Stimulated activated CD4-positive, alpha-beta T cell treated with anti-CD3 and anti-CD28 coated beads, Interleukin-4, amount 100 ng/mL, for 1 hour (primary cell): Measurements from ENCODE around the gene SH3TC1.

ENCODE experiments used
- DNase-seq: peaks from one replicate; pipeline ENCODE4 v3.0.0-alpha.2; 2020

SH3TC1 gene

DNA sequence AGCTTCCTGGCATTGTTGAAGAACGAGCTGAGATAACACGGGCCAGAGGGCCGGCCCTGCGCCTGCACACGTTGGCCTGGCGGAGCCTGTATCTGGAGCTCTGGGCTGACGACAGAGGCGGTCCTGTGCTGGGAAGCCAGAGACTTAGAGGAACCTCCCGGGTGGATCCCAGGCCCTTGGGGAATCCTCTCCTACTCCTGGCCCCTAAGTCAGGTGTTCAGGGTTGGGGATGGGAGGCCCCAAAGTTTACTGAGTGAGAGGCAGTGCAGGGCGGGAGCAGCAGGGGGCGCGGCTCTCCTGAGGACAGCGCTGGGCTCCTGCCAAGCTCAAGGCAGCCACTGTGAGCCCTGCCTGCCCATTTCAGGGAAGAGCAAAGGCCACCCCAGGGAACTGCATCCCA, 68.0 kb downstream of the SH3TC1 start:
- peak; percentile 11 for DNase-seq

DNA sequence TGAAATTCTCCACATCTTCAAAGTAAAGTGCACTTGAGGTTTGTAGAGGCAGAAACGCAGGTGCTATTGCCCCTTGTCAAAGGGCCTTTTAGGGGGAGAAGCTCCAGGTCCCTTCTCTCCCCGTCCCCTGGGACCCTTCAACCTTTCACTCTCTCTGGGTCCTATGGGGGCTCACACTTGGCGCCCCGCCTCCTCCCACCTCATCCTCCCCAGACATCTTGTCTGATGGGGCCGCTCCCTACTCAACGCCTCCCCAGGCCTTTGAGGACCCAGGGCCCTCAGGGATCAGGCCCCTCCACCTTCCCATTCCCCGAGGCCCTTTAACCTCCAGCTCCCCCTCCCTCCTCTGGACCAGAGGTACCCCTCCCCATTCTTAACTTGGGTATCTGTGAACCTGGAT, 69.1 kb downstream of the SH3TC1 start:
- DNase-seq, result no peak

DNA sequence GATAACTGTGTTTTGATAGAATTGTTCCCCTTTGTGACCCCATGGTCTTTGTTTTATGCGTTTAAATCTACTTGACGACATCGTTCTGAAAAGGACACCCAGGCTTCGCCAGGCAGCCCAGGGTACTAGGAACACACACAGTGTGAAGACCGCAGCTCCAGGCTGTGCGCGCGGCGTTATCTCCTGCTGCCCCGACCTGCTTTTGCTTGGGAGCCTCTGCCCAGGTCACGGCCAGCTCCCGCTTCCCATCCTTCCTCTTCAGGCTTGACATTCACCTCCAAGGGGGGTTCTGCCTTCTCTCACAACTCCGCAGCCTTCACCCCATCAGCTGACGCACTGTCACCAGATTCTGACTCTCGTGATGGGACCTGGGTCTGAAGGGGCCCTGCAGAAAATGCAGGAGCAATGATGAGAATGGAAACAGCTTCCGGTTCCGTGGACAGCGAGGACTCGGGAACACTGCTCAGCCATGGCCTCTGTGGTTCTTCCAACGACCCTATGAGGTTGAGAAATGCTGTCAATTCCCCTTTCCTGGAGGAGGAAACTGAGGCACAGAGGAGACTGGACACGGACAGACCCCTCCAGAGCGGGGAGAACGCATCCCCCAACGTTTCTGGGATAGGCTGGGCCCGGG, 69.9 kb downstream of the SH3TC1 start:
- no peak for DNase-seq

DNA sequence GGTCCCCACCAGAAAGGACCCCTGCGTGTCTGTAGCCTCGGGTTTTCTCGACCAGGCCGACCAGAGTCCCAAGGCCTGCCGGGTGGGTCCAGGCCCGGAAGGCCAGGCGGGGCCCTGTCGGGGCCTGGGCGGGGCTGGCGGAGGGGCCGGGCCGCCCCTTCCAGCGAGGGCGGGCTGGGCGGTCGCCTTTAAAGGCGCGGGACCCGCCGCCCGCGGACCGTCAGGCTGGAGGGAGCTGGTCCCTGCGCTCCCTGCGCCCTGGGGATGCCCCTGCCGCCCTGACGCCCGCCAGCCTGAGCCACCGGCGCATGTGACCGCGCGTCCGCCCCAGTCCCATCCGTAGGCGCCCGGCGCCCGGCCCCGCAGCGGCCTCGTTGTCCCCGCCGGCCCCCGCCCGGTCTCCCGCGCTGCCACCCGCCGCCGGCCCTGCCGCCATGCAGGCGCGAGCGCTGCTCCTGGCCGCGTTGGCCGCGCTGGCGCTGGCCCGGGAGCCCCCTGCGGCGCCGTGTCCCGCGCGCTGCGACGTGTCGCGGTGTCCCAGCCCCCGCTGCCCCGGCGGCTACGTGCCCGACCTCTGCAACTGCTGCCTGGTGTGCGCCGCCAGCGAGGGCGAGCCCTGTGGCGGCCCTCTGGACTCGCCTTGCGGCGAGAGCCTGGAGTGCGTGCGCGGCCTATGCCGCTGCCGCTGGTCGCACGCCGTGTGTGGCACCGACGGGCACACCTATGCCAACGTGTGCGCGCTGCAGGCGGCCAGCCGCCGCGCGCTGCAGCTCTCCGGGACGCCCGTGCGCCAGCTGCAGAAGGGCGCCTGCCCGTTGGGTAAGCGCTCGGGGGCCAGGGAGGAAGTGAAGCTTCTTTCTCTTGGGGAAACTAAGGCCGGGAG, 70.7 kb downstream of the SH3TC1 start, which contains the start of gene HTRA3:
HTRA3 (plus strand) TSS at position 220 of the 883 bp plus-strand sequence; CDS start at position 435, 215 bp downstream.
- DNase-seq, result no peak

DNA sequence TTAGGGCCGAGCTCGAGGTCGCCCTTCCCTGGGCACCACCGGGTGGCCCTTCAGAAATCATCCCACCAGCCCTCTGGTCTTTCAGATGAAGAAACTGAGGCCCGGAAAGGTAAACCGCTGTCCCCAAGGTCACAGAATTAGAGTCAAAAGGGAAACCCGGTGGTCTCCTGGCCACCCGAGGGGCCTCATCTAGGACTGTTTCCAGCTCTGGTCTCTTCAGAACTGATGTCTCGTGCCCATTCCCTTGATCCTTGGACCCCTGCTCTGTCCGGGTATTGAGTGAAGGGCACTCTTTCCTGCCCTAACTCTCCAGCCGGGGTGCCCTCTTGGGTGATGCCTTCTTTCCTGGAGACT, 71.3 kb downstream of the SH3TC1 start:
- DNase-seq, result no peak

DNA sequence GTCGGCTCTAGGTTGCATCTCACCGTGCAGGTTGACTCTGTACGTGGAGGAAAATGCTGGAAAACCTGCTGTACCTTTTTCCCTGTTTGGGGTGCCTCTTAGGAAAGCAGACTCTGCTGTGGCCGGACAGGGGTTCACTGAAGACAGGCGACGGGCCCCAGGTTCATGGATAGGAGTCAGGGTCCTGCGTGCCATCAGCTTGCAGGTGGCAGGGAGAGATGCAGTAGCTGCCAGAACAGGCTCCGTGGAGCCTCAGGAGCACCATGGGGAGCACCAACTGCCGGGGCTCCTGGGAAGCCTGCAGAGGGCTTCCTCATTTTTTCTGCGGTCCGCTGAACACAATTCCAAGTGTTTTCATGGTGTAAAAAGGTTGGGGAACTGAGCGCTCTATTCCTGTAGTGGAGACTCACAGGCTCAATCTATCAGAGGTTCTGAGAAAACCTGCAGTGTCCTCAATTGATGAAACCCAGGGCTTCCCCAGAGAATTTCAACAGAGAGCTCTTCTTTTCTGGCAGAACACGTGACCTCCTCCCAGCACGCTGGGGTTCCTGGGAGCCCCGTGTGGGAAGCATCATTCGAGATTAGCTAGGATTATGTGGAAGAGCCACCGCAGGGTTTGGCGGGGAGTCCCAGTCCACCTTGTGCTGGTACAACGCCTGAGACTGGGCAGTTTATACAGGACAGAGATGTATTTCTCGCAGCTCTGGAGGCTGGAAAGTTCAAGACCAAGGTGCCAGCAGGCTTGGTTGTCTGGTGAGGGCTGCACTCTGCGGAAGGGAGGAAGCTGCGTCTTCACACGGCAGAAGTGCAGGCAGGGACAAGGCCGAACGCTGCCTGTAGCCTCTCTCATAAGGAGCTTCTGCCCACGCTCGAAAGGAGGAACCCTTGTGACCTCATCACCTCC, 72.1 kb downstream of the SH3TC1 start:
- no peak for DNase-seq

DNA sequence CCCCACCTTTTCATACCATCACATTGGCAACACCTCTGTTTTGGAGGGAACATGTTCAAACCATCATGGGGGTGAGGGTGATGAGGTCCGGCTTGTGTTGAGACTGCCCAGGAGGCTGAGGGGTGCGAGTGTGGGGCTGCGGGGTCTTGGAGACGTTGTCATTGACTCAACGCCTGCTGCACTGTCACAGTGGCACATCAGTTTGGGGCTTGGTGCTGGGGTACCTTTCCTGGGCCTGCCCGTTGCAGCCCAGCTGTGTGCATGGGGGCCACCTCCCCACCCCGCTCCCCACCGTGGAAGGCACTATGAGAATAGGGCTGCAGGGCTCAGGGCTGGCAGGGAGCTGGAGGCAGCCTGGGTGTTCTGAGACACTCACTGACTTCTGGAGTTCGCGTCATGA, 72.7 kb downstream of the SH3TC1 start:
- no peak for DNase-seq

DNA sequence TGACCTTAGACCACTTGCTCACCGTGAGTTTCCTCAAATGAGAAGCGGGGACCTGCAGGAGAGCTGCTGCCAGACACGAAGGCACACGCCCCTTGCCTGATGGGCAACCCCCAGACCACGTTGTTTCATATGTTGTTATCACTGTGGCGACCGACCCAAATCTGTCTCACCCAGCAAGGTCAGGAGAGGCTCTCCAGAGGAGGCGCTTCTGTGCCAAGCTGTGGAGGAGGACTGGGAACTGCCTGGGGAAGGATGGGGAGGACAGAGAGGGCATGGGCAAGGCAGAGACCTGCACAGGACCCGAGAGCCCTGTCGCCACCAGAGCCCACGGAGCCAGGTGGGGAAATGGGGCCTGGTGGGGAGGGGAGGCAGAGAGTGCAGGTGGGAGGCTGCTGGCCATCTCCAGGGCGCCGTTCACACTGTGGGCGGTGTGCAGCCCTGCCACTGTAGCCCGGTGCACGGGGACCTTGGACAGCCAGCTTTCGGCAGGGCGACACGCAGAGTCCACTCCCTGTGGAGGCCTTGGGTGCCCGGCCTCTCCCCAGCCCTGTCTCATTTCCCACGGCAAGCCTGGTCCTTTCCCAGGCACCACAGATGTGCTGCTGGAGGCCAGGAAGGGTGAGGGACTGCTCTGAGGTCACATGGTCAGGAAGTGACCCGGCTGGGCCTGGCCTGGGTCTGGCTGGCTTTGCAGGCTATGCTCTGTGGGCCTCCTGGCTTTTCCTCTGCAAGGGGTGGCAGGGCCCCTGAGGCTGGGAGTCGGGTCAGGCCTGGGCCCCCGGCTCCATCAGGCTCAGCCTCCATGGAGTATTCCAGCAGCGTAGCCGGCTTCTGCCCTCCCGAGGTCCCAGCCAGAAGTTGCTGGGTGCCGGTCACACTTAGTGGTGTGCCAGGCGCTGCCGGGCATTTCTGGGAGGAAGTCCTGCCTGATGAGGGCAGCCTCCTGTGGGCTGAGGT, 73.7 kb downstream of the SH3TC1 start:
- DNase-seq, result no peak

DNA sequence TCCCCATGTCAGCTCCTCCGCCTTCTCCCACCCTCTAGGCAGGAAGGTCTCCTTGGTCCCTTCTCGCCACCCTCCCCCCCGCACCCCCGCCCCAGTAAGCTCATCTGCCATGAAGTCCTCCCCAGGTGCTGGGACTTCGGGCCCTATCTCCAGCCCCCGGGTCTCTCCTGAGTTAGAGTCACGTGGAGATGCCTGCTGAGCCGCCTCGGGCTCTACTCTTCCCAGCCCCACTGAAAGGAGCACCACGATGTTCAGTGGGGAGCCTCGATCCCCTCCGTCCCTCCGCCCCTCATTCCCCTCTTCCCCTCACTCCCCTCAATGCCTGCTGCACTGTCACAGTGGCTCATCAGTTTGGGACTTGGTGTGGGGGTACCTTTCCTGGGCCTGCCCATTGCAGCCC, 74.4 kb downstream of the SH3TC1 start:
- no peak for DNase-seq

DNA sequence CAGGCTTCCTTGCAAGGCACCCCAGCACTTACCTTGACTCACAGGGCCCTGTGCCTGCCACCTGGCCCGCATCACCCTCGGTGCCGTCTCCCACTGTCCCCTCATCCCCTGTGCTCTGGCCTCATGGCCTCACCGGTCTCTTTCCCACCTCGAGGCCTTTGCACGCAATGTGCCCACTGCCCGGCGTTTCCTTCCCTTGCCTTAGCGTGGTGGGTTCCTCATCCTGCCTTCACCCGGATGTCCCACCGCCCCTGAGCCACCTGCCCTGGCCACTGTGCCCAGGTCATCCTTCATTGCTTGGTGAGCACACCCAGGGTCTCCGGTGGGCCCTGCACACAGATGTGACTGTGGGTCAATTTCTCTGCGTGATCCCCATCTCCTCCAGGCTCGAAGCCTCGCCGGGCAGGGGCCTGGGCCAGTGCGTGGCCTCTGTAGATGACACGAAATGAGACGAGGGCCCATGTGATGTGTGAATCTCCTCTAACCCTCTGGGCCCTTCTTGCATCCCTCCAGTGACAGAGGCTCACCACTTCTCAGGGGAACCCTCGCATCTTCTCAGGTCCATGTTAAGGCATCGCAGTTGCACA, 75.1 kb downstream of the SH3TC1 start:
- no peak for DNase-seq

DNA sequence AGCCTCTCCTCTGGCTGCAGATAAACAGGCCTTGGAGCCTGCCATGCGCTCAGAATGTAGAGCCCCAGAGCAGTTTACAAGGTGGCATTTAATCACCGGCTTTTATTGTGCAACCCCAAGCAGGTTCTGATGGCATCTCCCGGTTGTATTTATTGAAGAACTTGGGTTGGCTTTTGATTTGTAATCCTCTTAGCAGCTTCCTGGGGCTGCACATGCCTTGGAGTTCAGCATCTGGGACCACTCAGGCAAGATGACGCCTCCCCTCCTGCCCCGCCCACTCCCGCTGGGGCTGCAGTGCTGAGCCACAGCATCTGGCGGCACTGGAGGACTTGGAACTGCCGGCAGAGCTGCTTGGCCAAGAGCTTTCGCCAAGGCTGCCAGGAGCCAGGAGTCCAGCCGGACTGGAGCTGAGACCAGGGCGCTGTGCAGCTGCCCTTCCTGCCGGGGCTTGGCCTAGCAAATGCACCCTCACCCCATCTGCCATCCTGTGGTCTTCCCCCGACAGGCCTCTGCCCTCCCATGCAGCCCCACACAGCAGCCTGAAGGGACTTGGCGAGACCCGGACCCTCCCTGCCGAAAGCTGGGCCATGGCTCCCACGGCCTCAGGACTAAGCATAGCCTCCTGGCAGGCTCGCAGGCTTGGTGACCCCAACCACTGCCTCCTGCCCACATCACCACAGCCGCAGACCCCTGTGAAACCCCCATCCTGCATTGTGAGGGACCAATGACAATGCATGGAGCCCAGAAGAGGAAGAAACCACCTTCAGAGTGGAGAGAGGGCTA, 75.9 kb downstream of the SH3TC1 start:
- DNase-seq, result no peak

DNA sequence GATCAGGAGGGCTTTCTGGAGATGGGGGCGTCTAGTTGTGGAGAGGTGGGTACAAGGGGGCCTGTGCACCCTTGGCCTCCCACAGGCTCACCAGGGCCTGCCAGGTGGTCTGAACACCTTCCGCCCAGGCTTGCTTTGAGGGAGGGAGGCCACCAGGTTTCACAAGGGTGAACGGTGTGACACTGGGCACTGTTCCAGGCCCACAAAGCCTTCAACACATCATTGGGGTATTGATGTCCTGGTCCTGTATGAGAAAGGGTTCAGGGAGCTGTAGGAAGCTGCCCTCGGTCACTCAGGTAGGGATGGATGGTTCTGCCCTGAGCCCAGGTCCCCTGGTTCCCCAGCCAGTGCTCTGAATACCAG, 76.4 kb downstream of the SH3TC1 start:
- no peak for DNase-seq

DNA sequence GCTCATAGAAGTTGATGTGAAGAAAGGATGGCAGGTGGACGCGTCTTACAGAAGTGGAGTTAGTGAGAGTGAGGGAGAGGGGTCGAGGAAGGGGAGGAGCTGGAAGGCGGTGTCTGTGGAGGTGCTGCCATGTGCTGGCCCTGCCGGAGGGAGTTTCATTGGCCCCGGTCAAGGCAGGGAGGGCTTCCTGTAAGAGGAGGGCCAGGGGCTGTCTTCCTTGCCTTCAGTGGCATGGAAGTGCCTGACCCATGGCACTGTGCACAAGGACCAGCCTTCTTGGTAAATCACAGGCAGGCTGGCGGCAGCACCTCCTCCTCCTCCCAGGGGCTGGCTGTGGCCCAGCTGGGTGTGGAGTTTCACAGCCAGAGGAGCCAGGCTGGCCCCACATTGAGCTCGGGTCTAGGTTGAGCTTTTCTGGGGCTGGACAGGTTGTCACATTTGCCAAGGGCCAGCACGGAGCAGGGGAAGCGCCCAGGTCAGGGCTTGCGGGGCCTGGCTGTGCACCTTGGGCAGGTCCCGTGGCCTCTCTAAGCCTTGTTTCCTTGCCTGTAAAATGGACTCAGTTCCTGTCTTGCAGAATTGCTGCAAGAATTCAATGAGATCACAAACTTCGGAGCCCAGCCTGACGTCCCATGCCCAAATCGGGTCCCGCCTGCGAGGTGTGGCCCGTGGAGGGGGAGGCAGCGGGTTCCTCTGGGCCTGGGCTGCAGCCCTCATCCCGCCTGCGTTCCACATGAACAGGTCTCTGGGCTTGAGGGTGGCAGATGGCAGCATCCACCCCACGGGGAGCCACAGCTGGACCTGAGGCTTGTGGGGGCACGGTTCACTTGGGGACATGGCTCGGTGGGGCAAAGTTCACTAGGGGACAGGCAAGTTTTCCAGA, 77.5 kb downstream of the SH3TC1 start:
- no peak for DNase-seq

DNA sequence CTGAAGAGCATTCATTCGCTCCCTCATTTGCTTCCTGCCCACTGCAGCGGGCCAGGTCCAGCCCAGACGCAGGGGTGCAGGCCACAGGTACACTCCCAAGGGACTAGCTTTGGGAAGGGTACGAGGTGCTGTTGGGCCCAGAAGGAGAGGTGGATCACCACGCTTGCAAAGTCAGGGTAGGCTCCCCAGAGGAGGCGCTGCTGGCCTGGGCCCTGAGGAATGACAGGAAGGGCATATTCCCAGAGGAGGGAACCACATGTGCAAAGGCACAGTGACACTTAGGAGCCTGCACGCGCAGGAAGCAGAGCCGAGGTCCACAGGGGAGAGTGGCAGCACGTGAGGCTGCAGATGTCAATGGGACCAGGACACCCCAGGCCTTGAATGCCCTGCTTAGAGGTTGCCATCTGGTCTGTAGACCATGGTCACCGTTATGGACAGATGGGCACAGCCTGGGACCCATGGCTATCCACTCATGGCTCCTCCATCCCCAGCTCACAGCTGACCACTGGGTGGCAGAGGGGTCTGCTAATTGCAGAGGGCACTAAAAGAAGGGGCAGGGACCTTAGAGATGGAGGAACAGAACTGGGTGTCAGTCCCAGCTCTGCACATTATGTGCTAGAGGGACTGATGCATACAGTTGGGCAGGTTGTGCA, 78.4 kb downstream of the SH3TC1 start:
- DNase-seq, result no peak

DNA sequence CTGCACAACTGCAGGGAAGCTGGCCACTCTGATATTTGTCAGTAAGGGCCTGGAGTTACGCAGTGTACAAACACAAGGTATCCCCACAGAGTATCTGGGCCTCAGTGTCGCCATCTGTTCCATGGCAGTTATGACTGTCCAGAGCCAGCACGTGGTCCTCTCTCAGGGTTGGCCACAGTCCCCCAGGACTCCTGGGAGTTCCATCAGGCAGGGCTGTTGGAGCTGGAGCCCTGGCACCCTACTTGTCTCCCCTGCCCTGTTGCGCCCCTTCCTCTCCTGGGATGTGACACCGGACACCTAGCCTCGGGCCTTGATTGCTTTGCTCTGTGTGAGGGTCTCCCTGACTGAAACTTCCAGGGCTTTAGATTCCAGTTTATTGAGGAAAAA, 78.9 kb downstream of the SH3TC1 start:
- no peak for DNase-seq

DNA sequence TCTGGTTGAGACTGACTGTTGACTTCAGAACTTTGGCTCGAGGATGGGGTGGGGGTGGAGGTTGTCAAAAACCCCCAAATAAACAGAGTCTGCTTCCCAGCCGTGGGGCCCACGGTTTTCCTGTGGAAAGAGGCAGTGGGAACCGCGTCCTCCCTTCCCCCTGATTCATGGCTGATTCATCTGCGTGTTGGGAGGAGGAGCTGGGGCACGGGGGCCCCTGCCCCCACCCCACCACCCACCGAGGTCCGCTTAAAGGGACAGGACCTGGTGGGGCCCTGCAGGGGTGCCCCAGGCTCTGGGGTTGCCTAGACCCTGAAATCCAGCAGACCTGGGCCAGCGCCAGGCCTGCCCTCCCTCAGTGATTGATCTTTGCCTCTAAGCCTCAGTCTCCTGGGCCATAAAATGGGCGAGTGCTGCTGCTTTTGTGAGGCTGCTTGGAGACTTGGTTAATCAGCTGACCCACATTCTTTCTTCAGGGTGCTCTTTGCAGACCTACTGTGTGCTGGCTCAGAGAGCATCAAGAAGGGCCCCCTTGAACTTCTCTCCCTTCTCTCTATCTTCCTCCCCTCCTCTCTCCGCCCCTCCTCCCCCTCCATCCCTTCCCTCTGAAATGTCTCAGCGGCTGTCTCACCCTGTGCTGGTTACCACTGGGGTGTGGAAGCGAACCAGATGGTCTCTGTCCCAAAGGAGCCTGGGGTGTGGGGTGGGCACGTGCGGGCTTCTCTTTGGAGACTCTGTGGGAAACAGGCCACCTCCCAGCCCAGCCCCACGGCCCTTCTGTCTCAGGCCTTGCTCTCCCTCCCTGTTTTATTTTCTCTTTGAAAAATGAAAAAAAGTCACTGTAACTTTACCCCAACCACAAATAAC, 79.6 kb downstream of the SH3TC1 start:
- no peak for DNase-seq

DNA sequence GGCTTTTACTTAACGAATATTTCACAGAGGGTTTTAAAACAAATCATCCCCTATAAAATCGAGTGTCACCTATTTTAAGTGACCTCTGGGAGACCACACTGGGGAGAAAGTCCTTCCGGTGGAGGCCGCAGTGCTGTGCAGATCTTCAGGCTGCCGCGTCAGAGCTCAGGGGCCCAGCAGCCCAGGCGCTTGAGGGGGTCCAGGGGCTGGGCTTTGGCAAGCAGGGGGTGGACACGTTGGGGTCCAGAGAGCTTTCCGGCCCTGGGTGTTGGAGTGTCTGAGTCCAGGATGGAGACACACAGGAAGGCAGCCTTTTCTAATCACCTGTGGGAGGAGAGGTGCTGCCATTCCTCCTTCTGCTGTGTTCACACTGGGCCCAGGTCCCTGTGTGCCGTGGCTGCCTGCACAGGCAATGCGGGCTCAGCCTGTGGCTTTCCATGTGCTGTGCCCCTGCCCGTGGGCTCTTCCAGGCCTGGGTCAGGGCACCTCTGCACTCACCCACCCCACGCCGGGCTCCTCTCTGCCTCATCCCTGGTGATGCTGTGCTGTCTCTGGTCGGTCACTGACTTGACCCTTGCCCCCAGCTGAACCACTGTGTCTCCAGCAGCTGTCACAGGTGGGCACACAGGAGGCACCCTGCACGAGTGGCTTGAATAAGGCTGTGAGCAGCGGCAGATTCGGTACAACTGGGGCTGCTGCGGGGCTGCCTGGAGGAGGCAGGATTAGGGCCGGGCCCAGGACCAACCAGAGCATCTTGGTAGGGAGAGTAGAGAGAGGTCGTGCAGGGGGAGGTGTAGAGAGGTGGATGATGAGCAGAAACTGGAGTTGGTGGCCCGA, 80.4 kb downstream of the SH3TC1 start:
- no peak for DNase-seq
